Stimulated activated CD8-positive, alpha-beta memory T cell treated with anti-CD3 and anti-CD28 coated beads, Interleukin-4, amount 100 ng/mL, for 4 hours (primary cell): ENCODE measurements around the gene EIF4E.
"Not testable (repeated sequence)": the region's sequence is repeated elsewhere in the genome, so short reads cannot be mapped to it uniquely, and the experiment has no call there.

ENCODE experiments used
- DNase-seq, 2 donors: peaks; one replicate each; pipeline ENCODE4 v3.0.0-alpha.2; 2020; ENCODE audit warnings: low read depth in 2 of 2, low spot score in 1 of 2

EIF4E gene

GRCh38 chr4:98886382-98886781 lies 42.6 kb downstream of the EIF4E start:
- not testable (repeated sequence) for DNase-seq

GRCh38 chr4:98880884-98881283 lies 48.0 kb downstream of the EIF4E start:
- DNase-seq: not testable (repeated sequence)

- no peak for DNase-seq
Measured at GRCh38 chr4:98879515-98879914, 49.4 kb downstream of the EIF4E start.

- DNase-seq: no peak
Measured at GRCh38 chr4:98873059-98873458, 55.9 kb downstream of the EIF4E start.

- DNase-seq: not testable (repeated sequence)
Measured at GRCh38 chr4:98872120-98872906, 56.6 kb downstream of the EIF4E start.

GRCh38 chr4:98867648-98868047 lies 61.3 kb downstream of the EIF4E start:
- no peak for DNase-seq

GRCh38 chr4:98865059-98865458 lies 63.9 kb downstream of the EIF4E start:
- no peak for DNase-seq

GRCh38 chr4:98864560-98864959 lies 64.4 kb downstream of the EIF4E start:
- DNase-seq: no peak

GRCh38 chr4:98862371-98862770 lies 66.6 kb downstream of the EIF4E start:
- DNase-seq: no peak

- no peak for DNase-seq
Measured at GRCh38 chr4:98861100-98861884, 67.6 kb downstream of the EIF4E start.

GRCh38 chr4:98851806-98852205 lies 77.1 kb downstream of the EIF4E start:
- DNase-seq: no peak

GRCh38 chr4:98850937-98851336 lies 78.0 kb downstream of the EIF4E start:
- no peak for DNase-seq

- DNase-seq: no peak
Measured at GRCh38 chr4:98848448-98848847, 80.5 kb downstream of the EIF4E start.

- DNase-seq: no peak
Measured at GRCh38 chr4:98845960-98846359, 83.0 kb downstream of the EIF4E start.

GRCh38 chr4:98842917-98843316 lies 86.0 kb downstream of the EIF4E start:
- DNase-seq: not testable (repeated sequence)

- no peak for DNase-seq
Measured at GRCh38 chr4:98838977-98839618, 89.8 kb downstream of the EIF4E start.

- no peak for DNase-seq
Measured at GRCh38 chr4:98838531-98838930, 90.4 kb downstream of the EIF4E start.

GRCh38 chr4:98833384-98833783 lies 95.5 kb downstream of the EIF4E start:
- DNase-seq: no peak

- DNase-seq: not testable (repeated sequence)
Measured at GRCh38 chr4:98831036-98831435, 97.9 kb downstream of the EIF4E start.
